Measurements from ENCODE around the gene PPP2R2C.

Gene PPP2R2C

DNA sequence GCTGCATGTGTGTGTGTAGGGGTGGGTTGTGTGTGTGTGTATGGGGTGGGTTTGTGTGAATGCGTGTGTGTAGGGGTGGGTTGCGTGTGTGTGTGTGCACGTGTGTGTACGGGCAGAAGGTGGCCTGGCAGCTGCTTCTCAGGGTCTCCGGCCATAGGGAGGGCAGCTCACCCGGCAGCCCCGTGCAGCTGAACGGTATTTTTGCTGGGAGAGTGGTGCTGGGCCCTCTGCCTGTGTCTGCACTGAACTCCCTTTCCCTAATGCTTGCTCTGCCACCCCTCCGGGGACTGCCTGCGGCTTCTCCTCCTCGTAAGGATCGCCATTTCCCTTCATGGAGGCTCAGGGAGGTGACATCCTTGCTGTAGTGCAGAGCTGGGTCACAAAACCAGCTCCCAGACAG, 172.5 kb downstream of the PPP2R2C start:
- ATAC-seq: no peak

DNA sequence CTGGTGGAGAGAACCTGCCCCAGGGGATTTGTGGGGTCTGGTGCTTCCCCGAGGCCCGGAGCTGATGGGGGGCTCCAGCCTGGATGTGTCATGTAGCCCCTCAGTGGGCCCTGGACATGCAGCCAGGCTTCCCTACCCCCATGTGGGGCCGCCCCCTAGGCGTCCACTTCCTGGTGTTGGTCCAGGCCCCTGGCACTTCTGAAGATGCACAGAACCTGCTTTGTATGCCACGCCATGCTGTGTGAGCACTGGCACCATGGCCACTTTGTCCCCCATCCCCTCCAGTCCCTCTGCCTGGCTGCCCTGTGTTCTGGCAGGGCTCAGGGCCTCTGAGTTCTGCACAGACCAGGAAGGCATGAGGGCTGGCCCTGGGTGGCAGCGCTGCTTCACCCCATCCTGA, 173.6 kb downstream of the PPP2R2C start:
- no peak for ATAC-seq

DNA sequence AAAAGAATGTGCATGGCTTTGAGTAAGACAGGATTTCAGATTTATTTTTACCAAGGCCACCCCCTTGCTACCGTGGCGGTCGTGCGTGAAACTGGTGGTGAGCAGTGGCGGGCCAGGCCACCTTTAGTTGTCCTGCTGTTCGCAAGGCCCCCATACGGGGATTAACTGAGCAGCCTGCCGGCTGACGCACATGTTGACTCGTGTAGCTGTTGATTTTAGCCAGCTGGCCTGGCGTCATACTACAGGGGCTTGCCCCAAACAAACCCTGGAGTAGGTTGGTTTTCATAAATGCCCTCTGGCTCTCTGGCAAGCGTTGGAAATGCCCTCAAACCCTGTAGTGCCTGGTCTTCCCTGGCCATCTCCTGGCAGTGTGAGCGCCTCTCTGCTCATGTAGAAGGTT, 174.4 kb downstream of the PPP2R2C start:
- no peak for ATAC-seq

DNA sequence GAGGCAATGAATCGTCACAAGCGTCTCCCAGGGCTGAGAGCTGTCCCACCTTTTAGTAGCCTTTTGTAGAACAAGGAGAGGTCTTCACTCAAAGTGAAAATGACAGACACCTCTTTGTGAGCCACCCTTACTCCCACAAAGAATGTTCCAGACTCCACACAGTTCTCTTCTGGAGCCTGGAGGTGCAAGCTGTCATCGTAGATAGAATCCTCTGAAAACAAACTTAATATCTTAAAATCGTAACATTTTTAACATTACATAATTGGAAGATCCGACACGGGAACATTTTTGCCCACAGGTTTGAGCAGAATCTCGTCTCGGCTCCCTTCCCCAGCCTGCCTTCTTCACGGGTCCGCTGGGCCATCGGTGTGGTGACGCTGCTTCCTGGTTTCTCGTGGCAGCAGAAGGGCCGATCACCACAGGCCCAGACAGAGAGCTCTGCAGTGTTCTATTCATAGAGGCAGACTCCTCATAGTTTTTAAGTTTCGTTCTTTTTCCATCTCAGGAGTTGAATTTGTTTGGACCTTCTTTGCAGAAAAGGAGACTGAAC, 175.1 kb downstream of the PPP2R2C start:
- no peak for ATAC-seq

DNA sequence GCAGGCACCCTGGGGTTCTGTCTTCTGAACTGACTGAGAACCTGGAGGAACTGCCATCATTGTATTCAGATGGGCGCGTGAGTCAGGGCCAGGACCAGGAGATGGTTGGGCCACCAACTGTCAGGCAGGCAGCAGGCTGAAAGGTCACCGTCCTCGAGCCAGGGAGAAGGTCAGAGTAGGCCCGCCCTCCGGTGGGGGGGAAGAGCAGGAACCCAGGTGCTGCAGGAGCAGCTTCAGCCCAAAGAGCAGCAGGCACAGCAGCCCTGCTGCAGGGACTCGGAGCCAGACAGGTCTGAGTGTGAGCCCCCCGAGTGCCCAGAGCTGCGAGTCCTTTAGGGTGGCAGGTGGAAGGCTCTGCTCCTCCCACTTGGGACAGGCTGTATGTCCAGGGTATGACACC, 176.4 kb downstream of the PPP2R2C start:
- ATAC-seq: no peak

DNA sequence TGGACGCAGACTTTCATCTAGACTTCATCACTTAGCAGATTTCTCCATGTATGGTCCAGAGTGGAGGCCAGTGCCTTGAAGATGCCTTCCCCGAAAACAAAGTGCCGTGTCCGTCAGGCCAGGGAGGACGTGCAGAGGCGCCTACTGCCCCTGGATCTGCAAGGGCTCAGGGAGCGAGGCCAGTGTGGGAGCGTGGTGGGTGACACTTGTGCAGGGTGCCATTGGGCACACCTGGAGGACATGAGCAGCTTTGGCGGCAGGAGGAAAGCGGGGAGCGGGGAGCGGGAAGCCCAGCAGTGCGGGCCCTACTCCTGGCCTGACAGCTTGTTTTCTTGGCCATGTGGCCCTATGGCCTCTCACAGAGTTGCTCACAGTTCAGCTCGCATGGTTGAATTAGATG, 176.9 kb downstream of the PPP2R2C start:
- no peak for ATAC-seq

DNA sequence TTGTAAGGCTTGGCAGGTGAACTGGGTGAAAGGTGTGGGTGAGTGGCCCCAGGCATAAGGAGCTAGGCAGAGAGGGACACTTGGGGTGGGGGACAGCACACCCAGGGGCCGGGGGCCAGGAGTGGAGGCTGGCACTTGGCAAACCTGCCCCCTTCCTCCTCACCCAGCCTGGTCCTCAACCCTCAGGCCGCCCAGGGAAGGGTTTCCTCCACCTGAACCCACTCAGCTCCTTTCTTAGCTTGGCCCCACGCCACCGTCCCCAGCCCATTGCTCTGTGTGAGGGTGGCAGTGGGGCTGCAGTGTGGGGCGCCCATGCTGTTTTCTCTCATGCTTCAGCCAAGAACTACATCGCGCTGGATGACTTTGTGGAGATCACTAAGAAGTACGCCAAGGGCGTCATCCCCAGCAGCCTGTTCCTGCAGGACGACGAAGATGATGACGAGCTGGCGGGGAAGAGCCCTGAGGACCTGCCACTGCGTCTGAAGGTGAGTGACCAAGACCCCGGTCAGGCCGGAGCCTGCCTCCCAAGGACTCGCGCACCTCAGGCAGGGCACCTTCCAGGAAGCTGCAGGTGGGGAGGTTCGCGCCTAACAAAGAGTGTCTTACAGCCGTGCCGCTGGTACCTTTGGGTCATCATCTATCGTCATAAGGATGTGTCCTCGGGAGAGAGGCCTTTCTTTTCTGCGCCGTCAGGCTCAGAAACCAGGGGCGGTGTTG, 177.6 kb downstream of the PPP2R2C start:
- ATAC-seq: no peak

DNA sequence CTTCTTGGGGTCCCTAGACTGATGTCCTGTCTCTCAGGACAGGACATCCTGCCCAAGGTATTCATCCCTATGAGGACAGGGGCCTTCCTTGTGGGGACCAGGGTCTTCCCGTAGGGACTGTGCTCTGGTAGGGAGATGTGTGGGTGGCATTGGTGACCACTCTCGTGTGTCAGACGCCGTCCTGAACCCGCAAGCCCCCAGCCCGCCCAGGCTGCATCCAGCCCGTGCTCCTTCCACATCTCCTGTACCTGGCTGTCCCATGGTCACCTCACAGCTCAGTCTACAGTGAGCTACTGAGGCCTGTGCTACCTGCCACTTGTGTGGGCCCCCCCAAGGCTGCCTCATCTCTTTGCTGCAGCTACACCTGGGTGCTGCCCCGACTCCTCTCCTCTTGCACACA, 178.8 kb downstream of the PPP2R2C start:
- ATAC-seq: no peak

DNA sequence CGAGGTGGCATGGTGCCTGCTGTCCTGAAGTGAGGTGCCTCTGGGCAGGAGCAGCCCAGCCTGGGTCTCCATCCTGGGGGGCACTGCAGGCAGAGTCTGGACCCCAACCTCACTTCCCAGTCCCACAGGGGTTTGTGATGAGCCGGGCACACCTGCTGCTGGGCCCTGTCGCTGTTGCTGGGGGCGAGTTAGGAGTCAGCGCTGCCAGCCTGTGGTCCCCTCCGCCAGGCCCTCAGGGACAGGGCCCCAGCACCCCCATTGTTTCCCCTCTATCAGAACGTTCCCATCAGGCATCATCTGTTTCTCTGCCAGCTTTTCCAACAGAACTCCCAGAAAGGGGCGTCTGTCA, 179.3 kb downstream of the PPP2R2C start:
- no peak for ATAC-seq

DNA sequence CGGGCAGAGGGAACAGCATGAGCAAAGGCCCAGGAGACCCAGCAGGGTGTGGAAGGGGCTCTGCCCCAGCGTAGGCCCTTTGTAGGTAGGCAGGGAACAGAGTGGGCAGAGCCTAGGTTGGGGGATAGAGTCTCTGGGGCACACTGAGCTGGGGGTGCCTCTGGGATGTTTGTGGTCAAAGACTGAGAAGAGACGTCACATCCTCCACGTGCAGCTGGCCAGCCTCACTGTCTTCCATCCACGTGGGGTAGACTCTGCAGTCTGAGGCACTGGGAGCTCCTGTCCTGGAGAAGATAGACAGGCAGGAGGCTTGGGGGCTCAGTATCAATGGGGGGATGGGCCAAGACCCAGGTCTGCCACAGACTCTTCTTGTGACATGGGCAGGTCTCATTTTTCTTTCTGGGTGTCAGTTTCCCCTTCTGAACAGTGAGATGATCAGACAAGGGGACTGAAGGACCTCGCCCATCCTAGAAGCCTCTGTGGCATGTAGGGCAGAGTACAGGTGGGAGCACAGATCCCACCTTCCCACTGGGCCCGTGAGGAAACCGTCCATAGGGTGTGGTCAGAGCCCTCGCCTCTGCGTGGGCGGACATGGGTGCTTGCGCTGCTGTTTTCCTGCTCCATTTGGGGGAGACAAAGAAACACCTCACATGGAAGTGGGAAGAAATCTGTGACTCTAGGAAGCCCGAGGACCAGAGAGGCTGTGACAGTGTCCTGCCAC, 179.9 kb downstream of the PPP2R2C start:
- ATAC-seq: no peak

DNA sequence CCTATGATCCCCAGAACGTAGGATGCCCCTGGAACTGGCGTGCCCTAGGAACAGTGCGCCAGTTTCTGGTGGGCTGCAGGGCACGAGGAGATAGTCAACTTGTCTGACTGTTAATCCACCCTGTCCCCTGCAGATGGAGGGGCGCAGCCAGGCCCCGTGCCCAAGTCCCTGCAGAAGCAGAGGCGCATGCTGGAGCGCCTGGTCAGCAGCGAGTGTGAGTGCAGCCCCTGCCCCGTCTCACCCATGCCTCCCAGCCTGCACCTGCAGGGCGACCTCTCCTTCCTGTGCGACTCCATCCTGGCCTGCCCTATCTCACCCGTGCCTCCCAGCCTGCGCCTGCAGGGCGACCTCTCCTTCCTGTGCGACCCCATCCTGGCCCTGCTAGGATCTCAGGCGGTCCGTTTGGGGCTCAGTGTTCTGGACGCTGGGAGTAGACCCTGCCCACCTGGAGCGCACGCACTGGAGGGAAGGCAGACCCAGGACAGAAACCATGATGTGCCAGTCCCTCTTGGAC, 180.6 kb downstream of the PPP2R2C start:
- no peak for ATAC-seq

DNA sequence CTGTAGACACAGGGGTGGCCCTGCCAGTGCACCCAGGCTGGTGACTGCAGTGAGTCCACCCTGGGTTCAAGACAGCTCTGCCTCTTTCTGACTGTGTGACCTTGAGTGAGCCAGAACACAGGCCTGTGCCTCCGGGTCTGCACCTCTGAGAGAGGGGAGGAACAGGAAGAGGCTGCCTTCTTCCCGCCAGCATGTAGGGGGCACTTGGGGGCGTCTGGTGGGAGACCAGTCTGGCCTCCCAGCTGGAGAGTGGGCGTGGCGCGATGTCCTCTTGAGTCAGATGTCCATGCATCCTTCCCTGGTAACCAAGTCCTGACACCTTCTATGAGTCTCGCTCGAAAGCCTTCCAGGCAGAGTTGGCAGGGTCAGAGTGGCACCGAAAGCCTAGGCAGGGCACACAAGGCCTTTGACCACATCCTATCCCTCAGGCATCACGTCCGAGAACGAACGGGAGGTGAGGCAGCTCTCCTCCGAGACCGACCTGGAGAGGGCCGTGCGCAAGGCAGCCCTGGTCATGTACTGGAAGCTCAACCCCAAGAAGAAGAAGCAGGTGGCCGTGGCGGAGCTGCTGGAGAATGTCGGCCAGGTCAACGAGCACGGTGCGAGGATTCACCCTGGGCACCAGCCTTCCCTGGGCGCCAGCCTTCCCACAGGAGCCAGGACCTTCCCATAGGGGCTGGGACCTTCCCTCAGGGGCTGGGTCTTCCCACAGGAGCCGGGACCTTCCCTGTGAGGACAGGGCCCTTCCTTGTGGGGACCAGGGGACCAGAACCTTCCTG, 181.5 kb downstream of the PPP2R2C start:
- ATAC-seq: no peak

DNA sequence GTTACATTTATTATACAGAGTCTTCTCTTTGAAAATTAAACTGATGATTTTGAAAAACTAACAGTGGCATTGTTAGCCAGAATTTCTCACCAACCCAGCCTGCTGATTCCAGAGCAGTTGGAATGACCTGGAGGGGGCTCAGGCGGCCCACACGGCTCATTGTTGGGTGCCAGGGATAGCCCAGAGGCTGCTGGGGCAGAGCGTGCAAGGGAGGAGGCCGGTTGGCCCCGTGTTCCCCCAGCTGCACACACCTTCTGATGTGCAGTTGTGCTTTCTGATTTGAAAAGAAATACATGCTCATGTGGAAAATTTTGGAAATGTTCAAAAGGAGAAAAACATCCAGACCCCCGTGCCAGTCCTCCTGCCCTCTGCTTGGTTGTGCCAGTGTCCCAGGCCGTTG, 182.2 kb downstream of the PPP2R2C start:
- ATAC-seq: no peak

DNA sequence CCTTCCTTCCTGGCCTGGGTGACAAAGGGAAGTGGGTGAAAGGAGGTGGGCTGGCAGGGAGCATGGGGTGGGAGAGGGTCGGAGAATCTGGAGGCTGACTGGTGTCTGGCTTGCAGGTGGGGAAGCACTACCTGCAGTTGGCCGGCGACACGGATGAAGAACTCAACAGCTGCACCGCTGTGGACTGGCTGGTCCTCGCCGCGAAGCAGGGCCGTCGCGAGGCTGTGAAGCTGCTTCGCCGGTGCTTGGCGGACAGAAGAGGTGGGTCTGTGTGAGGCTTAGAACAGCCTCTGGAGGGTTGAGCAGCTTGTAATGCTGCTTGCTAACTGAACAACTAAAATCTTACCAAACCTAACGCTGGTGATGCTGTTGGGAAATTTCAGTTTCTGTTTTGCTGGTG, 183.5 kb downstream of the PPP2R2C start:
- no peak for ATAC-seq

DNA sequence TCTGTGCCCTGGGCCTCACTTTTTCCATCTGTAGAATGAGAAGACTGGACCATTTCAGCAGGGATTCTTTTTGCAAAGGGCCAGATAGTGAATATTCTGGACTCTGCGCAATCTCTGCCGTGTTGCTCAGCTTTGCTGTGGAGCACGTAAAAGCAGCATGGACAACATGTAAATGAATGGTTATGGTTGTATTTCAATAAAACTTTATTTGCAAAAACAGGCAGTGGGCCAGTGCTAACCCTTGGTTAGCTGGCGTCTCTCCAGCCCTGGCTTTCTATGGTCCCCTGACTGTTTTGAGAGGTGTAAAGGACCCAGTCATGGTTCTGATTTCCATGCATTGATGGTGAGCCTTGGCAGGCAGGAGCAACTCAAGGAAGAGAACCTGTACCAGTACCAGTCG, 184.1 kb downstream of the PPP2R2C start:
- no peak for ATAC-seq

DNA sequence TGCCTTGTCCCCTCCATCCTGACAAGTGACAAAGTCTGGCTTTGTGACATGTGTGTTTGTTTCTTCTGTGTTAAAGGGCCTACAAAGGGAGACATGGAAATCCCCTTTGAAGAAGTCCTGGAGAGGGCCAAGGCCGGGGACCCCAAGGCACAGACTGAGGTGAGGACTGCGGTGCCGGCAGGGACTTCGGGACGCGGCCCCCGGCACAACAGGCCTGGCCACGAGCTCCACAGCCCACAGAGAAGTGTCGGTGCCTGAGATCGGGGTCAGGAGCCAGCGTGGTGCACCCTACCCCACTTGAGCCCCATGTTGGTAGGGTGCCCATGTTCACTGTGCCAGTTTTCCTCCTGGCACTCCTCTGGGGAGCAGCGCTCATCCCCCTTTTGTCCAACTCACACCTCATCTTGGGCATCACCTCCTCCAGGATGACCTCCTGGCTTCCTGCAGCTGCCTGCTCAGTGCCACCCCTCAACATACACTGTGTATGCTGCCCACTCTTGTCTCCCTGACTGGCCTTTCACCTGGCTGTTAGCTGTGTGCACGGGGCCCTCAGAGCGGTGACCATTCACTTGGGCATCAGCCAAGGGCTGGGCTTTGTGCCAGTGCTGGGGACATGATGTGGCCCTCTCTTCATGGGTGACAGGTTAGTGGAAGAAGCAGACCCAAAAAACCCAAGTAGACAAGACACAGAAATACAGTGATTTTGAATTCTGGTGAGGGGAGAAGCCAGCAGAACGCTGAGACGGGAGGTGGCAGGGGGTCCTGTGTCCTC, 185.2 kb downstream of the PPP2R2C start:
- ATAC-seq: no peak

DNA sequence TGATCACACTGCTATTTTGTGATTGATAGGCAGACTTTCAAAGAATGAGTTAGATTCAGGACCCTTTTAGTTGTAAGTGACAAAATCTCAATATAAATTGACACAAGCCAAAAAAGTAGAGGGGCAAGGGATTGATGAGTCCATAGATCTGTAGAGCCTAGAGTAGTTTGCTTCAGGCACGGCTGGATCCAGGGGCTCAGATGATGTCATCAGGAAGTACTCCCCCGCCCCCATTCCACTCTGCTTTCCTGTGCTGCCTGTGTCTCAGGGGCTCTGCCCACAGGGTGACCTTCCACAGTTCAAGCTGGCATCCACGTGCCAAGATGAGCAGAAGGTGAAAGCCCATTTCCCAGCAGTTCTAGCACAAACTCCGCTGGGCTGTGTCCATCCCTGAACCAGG, 189.1 kb downstream of the PPP2R2C start:
- no peak for ATAC-seq

DNA sequence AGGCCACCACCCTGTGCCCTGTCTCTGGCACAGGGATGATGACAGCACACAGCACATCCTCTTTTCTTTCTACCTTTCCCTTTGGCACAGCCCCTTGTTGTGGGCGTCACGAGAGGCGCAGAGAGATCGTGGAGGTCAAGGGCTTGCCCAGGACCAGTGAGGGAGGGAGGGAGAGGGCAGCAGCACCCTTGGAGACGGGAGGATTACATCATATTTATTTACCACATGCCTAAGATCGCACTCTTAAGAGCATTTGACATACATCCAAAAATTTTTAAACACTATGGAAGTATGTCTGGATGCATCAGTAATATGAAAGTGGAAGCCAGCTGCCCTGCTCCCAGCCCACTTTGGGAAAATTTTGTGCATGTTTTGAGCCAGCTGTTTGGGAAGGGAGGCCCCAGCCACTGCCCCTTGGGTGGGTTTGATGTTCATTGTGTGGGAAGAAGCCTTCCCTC, 190.1 kb downstream of the PPP2R2C start:
- ATAC-seq: no peak

DNA sequence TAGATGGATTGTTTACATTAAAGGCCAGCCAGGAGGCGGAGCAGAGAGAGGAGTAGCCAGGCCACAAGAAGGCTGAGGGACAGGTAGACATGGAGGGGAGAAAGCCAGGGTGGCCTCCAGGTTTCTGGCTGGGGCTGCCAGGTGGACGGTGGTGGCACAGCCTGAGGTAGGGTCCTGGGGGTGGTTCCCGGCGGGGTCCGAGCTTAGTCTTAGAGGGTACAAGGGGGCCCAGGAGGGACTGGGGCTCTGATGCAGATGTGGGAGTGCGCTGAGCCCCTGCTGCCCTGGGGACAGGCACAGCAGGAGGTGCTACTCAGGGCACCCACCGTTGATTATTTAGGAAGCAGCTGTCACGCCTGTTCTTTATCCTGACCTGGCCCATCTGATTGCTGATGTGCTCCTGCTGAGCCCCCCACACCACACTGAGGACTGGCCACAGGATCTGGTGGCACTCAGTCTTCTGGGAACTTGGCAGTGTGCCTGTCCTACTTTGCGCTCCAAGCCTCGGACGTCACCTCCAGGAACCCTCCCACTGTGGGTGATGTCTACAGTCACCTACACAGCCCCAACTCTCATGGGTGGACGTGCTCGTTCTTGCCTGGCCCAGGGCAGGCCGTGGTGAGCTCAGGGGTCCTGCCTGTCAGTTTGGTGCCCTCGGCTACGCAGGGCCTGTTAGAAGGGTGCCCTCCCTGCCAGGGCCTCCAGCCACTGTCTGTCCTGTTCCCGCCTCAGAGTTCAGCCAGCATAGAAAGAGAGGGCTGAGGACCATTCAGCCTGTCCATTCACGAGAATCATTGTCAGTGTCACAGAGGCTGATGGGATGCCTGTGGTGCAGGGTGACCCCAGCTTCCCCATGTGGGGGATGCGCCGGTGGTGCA, 190.7 kb downstream of the PPP2R2C start:
- ATAC-seq: no peak

DNA sequence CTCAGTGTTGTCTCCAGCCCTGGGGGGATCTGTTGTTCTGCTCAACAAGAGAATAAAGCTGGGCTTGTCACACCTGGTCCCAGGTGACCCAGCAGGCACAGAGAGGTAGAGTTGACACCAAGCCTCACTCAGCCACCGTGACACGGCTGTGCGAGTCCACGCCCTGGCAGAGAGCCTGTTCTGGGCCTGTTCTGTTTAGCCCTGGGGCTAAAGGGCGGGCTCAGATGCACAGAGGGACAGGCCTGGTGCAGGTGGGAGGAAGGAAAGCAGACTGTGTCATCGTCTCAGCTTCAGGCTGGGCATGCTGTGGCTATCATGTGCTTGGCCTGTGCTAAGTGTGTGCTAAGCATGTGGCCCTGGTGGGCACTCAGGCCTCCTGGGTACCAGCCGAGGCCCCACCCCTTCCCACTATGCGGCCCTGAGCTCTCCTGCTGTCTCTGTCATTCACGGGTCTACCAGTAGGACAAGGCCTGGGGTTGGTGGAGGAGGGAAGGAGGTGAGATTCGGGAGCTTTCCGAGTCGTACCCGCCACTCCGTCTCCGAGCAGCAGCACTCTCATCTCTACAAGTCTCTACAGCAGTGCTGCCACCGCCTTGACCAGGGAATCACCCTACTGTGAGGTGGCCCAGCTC, 191.9 kb downstream of the PPP2R2C start:
- no peak for ATAC-seq
